Testis (tissue), 2 donors: ENCODE measurements around the gene MEPCE.

Experiments
- CTCF ChIP-seq, 3 experiments: fragments of 450-650 bp in 2 of 3; fragments of 200-600 bp in 1 of 3; sonication (generic) in 1 of 3; IDR thresholded peaks; one replicate each; pipeline ENCODE4 v1.5.1; 2016 to 2019; ENCODE audit warnings: antibody characterized with exemption in 3 of 3, mild to moderate bottlenecking in 2 of 3, moderate library complexity in 1 of 3
- POLR2A ChIP-seq: fragments of 450-650 bp; IDR thresholded peaks from one replicate; pipeline ENCODE4 v1.6.1; 2017; ENCODE audit warnings: antibody characterized with exemption, mild to moderate bottlenecking, moderate library complexity

- no peak for TF ChIP-seq CTCF (IDR thresholded peaks at IDR 0.05)
- no peak for TF ChIP-seq POLR2A
Measured at GRCh38 chr7:100425347-100425746, 4.3 kb upstream of the MEPCE start.
